HG03521 (cell line): ENCODE results near the gene METTL21C.

Experiments
- ATAC-seq: cut with Tn5 transposase; IDR thresholded peaks from one replicate; pipeline ENCODE4 v1.9.1; 2021; ENCODE audit warnings: mild to moderate bottlenecking, moderate library complexity; ENCODE audit not compliant: unreplicated experiment

METTL21C gene

GRCh38 chr13:102667911-102668310 is 26.9 kb downstream of the METTL21C start:
- no peak for ATAC-seq

- ATAC-seq = no peak
Measured at GRCh38 chr13:102667023-102667422, 27.8 kb downstream of the METTL21C start.

GRCh38 chr13:102659168-102659713 is 35.6 kb downstream of the METTL21C start:
- ATAC-seq = no peak

- no peak for ATAC-seq
Measured at GRCh38 chr13:102658660-102659059, 36.2 kb downstream of the METTL21C start.

GRCh38 chr13:102657630-102658029 is 37.2 kb downstream of the METTL21C start:
- no peak for ATAC-seq

GRCh38 chr13:102654756-102655155 is 40.1 kb downstream of the METTL21C start:
- ATAC-seq = no peak

GRCh38 chr13:102651892-102652291 is 43.0 kb downstream of the METTL21C start:
- ATAC-seq = no peak

- no peak for ATAC-seq
Measured at GRCh38 chr13:102651392-102651791, 43.5 kb downstream of the METTL21C start.

- ATAC-seq = no peak
Measured at GRCh38 chr13:102650444-102650843, 44.4 kb downstream of the METTL21C start.

GRCh38 chr13:102648046-102648445 is 46.8 kb downstream of the METTL21C start:
- no peak for ATAC-seq

GRCh38 chr13:102645701-102646100 is 49.1 kb downstream of the METTL21C start:
- ATAC-seq = no peak

GRCh38 chr13:102643656-102644055 is 51.2 kb downstream of the METTL21C start:
- ATAC-seq = no peak

- ATAC-seq = no peak
Measured at GRCh38 chr13:102642475-102642874, 52.4 kb downstream of the METTL21C start.

- no peak for ATAC-seq
Measured at GRCh38 chr13:102642029-102642428, 52.8 kb downstream of the METTL21C start.

GRCh38 chr13:102638741-102639140 is 56.1 kb downstream of the METTL21C start:
- ATAC-seq = no peak
